Vagina (tissue), 2 donors: ENCODE results near the gene SHC4.

Source experiments
- CTCF ChIP-seq, 3 experiments: fragments of 450-650 bp in 2 of 3; fragments of 200-600 bp in 1 of 3; sonication (generic) in 1 of 3; IDR thresholded peaks; one replicate each; pipeline ENCODE4 v1.5.1; 2017 to 2019; ENCODE audit warnings: antibody characterized with exemption in 3 of 3, mild to moderate bottlenecking in 2 of 3, moderate library complexity in 2 of 3
- POLR2A ChIP-seq, 2 donors: fragments of 450-650 bp; IDR thresholded peaks; one replicate each; pipeline ENCODE4 v1.6.1; 2017; ENCODE audit warnings: antibody characterized with exemption in 2 of 2, mild to moderate bottlenecking in 2 of 2, moderate library complexity in 2 of 2

GRCh38 chr15:48814286-48814685 lies 149.4 kb downstream of the SHC4 start:
- TF ChIP-seq POLR2A (IDR thresholded peaks at IDR 0.05) (no peak), CTCF (IDR thresholded peaks at IDR 0.05) (no peak)
